Activated naive CD4-positive, alpha-beta T cell treated with anti-CD3 and anti-CD28 coated beads, Interleukin-2, amount 50 U/mL, for 72 hours (primary cell): ENCODE measurements around the gene AKR1B1. TPM values are rescaled to one million over a fixed set of nuclear protein-coding genes. Genes with fewer than 3 reads are reported as not detected.
A peak's percentile ranks its signal among the peaks of the same experiment; 100 is the strongest.

Experiments
- ATAC-seq, 2 donors: fragments of 150-1000 bp; cut with Tn5 transposase; 2 replicates each; pipeline ENCODE4 v1.10.0; 2021; ENCODE audit warnings: mild to moderate bottlenecking in 2 of 2, moderate library complexity in 2 of 2
- DNase-seq, 2 donors: peaks; one replicate each; pipeline ENCODE4 v3.0.0; 2021 to 2022; ENCODE audit warnings: low spot score in 2 of 2
- H3K27ac Mint-ChIP-seq, 2 donors: one replicate each; pipeline ENCODE4 v1.8.0; 2022; ENCODE audit warnings: mild to moderate bottlenecking in 2 of 2, mixed read lengths in 2 of 2
- H3K36me3 Mint-ChIP-seq, 2 donors: one replicate each; pipeline ENCODE4 v1.8.0; 2022; ENCODE audit warnings: mixed read lengths in 2 of 2
- H3K9me3 Mint-ChIP-seq, 2 donors: one replicate each; pipeline ENCODE4 v1.8.0; 2022; ENCODE audit warnings: mixed read lengths in 2 of 2
- total RNA-seq, 2 donors: library from RNA; stranded (reverse); gene quantifications; one replicate each; pipeline ENCODE4 v1.2.3, GENCODE V29; 2022

Gene AKR1B1
- total RNA-seq, 2 donors from 2014 or later: 104 to 144 TPM

DNA sequence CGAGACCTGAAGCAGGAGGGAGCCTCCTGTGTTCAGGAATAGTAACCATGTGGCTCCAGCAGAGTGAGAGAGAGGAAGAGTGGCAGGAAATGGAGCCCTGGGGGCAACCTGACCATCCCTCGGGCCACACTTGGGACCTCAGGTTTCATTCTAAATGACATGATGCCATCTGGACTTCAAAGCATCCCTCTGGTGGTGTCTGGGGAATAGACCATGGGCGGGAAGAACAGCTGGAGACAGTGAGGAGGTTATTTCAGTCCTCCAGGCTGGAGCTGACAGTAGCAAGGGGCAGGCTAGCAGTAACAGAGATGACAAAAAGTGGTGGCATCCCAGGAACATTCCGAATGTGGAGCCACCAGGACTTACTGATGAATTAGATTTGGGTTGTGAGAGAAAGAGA is 44.8 kb downstream of the AKR1B1 start:
- no peaks in the 10 kb centered on the region for H3K36me3 Mint-ChIP-seq
- H3K9me3 Mint-ChIP-seq: no peaks in the 10 kb centered on the region
- no peak overlapping the region for H3K27ac Mint-ChIP-seq
- ATAC-seq (no peak), DNase-seq (no peak)

DNA sequence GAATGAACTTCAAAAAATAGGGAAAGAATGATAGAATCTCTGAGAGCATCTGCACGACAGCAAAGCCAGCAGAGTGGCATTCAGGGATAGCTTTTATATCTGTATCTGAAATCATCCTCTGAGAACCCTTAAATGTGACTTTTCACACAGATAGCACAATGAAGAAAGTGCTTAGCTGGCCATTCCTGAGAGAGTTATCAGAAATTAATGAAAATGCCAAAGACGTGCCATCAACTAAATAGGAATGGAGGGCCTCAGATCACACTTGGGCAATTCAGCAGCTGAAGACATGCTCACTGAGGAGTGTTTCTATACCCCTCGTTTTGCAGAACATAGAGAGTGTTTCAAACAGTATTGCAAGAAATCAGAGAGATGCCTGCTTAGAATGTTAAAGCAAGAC is 51.6 kb downstream of the AKR1B1 start:
- DNase-seq (no peak), ATAC-seq (no peak)
- Mint-ChIP-seq H3K9me3 (no peaks in the 10 kb centered on the region), H3K27ac (no peak overlapping the region), H3K36me3 (no peaks in the 10 kb centered on the region)

DNA sequence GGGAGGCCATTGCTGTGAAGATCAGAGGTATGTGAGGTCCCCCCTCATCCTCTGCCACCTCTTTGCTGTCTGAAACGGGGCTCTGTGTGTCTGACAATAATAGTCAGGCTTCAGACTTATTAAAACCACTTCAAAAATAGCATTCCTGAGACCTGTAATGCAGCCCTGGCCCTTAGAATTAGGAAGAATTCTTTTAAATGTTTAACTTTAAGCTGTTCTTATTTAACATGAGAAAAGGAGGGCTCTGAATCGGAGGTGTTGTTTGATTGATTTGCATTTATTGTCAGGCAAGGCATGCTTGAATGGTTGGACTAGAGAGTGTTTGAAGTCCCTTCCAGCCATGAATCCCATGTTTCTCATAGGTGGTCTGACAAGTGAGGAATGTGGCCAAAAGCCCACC is 52.5 kb downstream of the AKR1B1 start:
- no peak for DNase-seq

DNA sequence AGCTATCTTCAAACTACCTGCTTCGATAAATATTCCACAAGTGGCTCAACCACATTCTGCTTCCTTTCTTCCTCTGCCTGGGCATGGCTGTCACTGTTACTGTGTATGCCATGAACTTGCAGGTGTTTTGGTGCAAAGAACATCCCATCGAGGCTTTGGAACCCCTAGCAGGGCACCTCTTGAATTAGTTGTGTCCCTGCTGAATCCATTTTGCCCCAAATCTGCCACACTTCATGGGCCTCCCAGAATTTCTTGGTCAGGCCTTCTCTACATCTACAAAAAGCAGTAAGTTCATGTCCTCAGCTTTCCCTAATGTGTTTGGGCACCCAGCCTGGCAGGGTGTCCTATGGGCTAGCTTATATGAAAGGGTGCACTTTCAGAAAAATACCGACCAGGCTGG is 53.6 kb downstream of the AKR1B1 start:
- no peak for DNase-seq
- H3K36me3 Mint-ChIP-seq: no peaks in the 10 kb centered on the region
- H3K27ac Mint-ChIP-seq: no peak overlapping the region
- ATAC-seq: no peak
- H3K9me3 Mint-ChIP-seq: no peaks in the 10 kb centered on the region

More for the DNA sequence above, 52.5 kb downstream of the AKR1B1 start:
- Mint-ChIP-seq H3K9me3 (no peaks in the 10 kb centered on the region), H3K36me3 (no peaks in the 10 kb centered on the region), H3K27ac (no peak overlapping the region)
- ATAC-seq: no peak

DNA sequence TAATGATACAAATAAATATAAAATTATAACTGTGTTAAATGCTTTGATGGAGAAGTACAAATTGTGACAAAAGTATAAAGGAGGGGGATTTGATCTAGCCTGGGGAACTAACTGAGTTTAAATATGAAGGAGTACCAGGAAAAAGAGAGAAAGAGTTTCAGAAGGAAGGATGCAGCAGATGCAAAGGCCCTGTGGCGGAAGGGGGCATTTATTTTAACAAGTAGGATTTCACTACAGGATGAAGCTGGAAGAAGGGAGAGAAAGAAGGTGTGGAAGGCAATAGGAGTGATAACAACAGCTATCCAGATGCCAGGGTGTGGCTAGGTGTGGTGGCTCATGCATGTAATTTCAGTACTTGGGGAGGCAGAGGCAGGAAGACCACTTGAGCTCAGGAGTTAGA is 55.8 kb downstream of the AKR1B1 start:
- Mint-ChIP-seq H3K27ac (peak overlapping the region in 1 of 2 donors; percentile 7), H3K9me3 (no peaks in the 10 kb centered on the region), H3K36me3 (no peaks in the 10 kb centered on the region)
- DNase-seq: no peak
- ATAC-seq: no peak

DNA sequence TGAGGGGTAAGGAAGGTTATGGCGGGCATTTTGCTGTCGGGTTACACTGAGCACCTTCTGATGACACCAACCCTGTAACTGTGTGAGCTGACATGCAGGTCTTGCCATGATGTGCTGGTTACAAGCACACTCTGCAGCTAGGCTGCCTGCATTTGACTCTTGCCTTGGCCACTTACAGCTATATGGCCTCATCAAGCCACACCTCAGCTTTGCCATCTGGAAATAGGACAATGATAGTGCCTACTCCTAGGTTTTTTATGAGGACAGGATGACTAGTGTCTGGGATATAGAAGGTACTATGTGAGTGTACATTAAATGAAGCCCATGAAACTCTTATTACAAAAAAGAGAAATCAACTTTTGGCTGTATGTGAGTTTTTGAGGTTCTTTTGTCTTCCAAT is 58.0 kb downstream of the AKR1B1 start:
- Mint-ChIP-seq H3K36me3 (no peaks in the 10 kb centered on the region), H3K9me3 (no peaks in the 10 kb centered on the region), H3K27ac (no peak overlapping the region)
- ATAC-seq: no peak
- DNase-seq: no peak

DNA sequence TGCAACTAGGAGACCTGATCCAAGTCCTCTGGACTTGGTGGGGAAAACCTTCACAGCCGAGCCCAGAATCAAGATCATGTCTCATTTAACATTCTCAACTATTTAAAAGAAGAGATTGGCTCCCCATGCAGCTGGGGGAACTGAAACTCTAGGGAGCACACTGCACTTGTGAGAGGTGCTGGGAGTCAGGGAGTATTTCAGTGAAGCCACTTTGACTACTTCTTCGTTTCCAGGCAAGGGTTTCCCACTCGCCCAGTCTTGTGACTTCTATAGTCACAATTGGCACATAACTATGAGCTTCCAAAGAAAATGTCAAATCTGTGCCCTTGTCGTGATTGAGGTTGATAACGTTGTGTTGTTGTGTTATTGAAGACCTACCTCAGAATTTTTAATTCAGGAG is 62.9 kb downstream of the AKR1B1 start:
- Mint-ChIP-seq H3K9me3 (no peaks in the 10 kb centered on the region), H3K36me3 (no peaks in the 10 kb centered on the region), H3K27ac (no peak overlapping the region)
- DNase-seq (no peak), ATAC-seq (no peak)

DNA sequence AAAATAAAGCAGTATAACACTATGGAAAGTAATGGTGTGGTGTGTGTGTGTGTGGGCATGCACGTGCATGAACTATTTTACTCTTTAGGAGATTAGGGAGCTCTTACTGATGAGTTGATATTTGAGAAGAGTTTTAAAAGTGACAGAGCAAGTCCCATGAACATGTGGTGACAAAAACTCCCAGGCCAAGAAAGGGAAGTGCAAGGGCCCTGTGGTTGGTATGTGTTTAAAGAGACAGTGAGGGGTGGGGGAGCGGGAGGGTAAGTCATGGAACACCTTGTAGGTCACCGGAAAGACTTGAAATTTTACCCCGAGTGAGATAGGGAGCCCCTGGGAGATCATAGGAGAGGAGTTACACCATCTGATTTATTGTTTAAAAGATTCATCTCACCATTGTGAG is 63.3 kb downstream of the AKR1B1 start:
- H3K9me3 Mint-ChIP-seq: no peaks in the 10 kb centered on the region
- no peak overlapping the region for H3K27ac Mint-ChIP-seq
- no peak for DNase-seq
- ATAC-seq: no peak
- no peaks in the 10 kb centered on the region for H3K36me3 Mint-ChIP-seq

DNA sequence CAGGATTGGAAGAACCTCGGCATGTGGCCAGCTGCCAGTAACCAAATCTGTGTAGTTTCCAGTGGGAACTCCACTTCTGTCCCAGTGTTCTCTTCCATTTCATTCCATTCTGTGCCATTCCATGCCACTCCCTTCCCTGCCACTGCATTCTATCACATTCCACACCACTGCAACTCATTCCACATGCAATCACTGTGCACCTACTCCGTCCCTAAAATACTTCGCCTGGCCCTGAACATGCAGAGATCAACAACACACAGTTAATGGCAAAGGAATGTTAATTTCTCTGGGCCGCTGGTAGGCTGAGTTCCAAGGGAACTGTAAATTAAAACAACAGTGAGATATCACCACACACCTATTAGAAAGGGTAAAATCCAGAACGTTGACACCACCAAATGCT is 64.8 kb downstream of the AKR1B1 start:
- ATAC-seq: no peak
- no peaks in the 10 kb centered on the region for H3K36me3 Mint-ChIP-seq
- DNase-seq: no peak
- H3K27ac Mint-ChIP-seq: no peak overlapping the region
- H3K9me3 Mint-ChIP-seq: no peaks in the 10 kb centered on the region

Other genes with a start within 250 kb of the AKR1B1 start
- gene SLC35B4, start 142.2 kb downstream of the AKR1B1 start, total RNA-seq: 10 to 100 TPM in 1 of 2 donors, 1 to 10 TPM in 1; 6.4 to 15.4 TPM
- gene AKR1B10, start 68.5 kb upstream of the AKR1B1 start, total RNA-seq: not detected
- not detected for gene AKR1B15, start 90.0 kb upstream of the AKR1B1 start, total RNA-seq
- 10 to 100 TPM; 14.4 to 28.6 TPM for gene BPGM, start 187.8 kb upstream of the AKR1B1 start, total RNA-seq